Loucy (cell line): ENCODE results near the gene USHBP1.
"Not testable (repeated sequence)": the region's sequence is repeated elsewhere in the genome, so short reads cannot be mapped to it uniquely, and the experiment has no call there.

Experiments used
- H2AFZ ChIP-seq: fragments of 200-600 bp; sonication (generic); 2 replicates; pipeline ENCODE4 v1.6.0; 2016; ENCODE audit warnings: antibody characterized with exemption, mild to moderate bottlenecking, low read length, moderate library complexity
- H3F3A ChIP-seq: fragments of 200-600 bp; 2 replicates; pipeline ENCODE4 v1.6.0; 2016; ENCODE audit warnings: antibody characterized with exemption, low read depth, mild to moderate bottlenecking
- H3K27me3 ChIP-seq: fragments of 200-600 bp; sonication (generic); 2 replicates; pipeline ENCODE4 v1.6.1; 2014; ENCODE audit warnings: low read length, mild to moderate bottlenecking; ENCODE audit not compliant: insufficient read depth, poor library complexity, severe bottlenecking
- H3K36me3 ChIP-seq: fragments of 200-600 bp; sonication (generic); 2 replicates; pipeline ENCODE4 v1.6.1; 2016; ENCODE audit warnings: low read length; ENCODE audit not compliant: insufficient read depth
- H3K4me1 ChIP-seq: fragments of 200-600 bp; sonication (generic); 2 replicates; pipeline ENCODE4 v1.5.1; 2014; ENCODE audit warnings: low read length, mild to moderate bottlenecking; ENCODE audit not compliant: insufficient read depth, poor library complexity, severe bottlenecking
- H3K4me2 ChIP-seq: fragments of 200-600 bp; sonication (generic); 2 replicates; pipeline ENCODE4 v1.6.0; 2014; ENCODE audit warnings: antibody characterized with exemption, low read length, low read depth, mild to moderate bottlenecking; ENCODE audit not compliant: poor library complexity, severe bottlenecking
- H3K4me3 ChIP-seq: fragments of 200-600 bp; sonication (generic); 2 replicates; pipeline ENCODE4 v1.5.1; 2014; ENCODE audit warnings: low read length, mild to moderate bottlenecking, mixed read lengths; ENCODE audit not compliant: poor library complexity, severe bottlenecking
- H3K79me2 ChIP-seq: fragments of 200-600 bp; sonication (generic); 2 replicates; pipeline ENCODE4 v1.6.1; 2014; ENCODE audit warnings: low read length; ENCODE audit not compliant: insufficient read depth
- H3K9ac ChIP-seq: fragments of 200-600 bp; sonication (generic); 2 replicates; pipeline ENCODE4 v1.6.0; 2014; ENCODE audit warnings: mild to moderate bottlenecking, low read depth, low read length, moderate library complexity; ENCODE audit not compliant: poor library complexity, severe bottlenecking
- H3K9me2 ChIP-seq: fragments of 200-600 bp; sonication (generic); replicated peaks from 2 replicates; pipeline ENCODE4 v1.6.1; 2016; ENCODE audit warnings: low read depth, low read length, mixed read lengths
- H3K9me3 ChIP-seq: fragments of 200-600 bp; sonication (generic); 2 replicates; pipeline ENCODE4 v1.6.1; 2014; ENCODE audit warnings: mild to moderate bottlenecking, antibody characterized with exemption, low read length, low read depth; ENCODE audit not compliant: insufficient read depth
- H4K20me1 ChIP-seq: fragments of 200-600 bp; sonication (generic); 2 replicates; pipeline ENCODE4 v1.6.0; 2014; ENCODE audit warnings: antibody characterized with exemption, low read length, mild to moderate bottlenecking; ENCODE audit not compliant: insufficient read depth, poor library complexity, severe bottlenecking
- CTCF ChIP-seq: fragments of 200-600 bp; sonication (generic); conservative IDR thresholded peaks from 2 replicates; pipeline ENCODE4 v1.5.1; 2014; ENCODE audit warnings: mild to moderate bottlenecking, antibody characterized with exemption, low read length
- EZH2phosphoT487 ChIP-seq: fragments of 200-600 bp; IDR thresholded peaks from 2 replicates; pipeline ENCODE4 v1.6.1; 2018; ENCODE audit warnings: antibody characterized with exemption, mild to moderate bottlenecking, moderate library complexity, borderline replicate concordance

The USHBP1 gene

DNA sequence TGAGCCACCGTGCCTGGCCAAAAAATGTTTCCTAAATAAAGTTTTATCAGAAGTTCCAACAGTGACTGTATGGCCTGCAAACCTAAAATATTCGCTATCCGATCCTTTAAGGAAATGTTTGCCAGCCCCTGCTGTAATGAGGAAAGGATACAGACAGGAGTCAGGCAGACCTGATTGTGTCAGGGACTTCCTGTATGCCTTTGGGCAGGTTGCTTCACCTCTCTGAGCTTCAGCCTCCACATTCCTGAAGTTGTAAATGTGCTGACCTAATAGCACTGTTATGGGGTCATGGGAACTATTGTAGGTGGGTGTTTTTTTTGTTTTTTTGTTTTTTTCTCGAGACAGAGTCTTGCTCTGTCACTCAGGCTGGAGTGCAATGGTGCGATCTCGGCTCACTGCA lies 32.4 kb upstream of the USHBP1 start:
- Histone ChIP-seq H3K4me2 (no peak overlapping the region), H3K27me3 (no peaks in the 10 kb centered on the region), H3K9me3 (0 out of 2 replicates have a peak, but pooled peaks cover 2% of the 10 kb centered on the region), H3K4me3 (no peak overlapping the region), H3K79me2 (peaks cover 12% of the 10 kb centered on the region; the same call in 1 of the 2 replicates), H4K20me1 (no peaks in the 10 kb centered on the region), H3K4me1 (peaks cover 1% of the 10 kb centered on the region), H3K36me3 (no peaks in the 10 kb centered on the region), H3K9ac (no peak overlapping the region), H2AFZ (no peak overlapping the region), H3K9me2 (no peaks in the 10 kb centered on the region), H3F3A (no peaks in the 10 kb centered on the region)
- TF ChIP-seq CTCF = no peak
- no peak for TF ChIP-seq EZH2phosphoT487

DNA sequence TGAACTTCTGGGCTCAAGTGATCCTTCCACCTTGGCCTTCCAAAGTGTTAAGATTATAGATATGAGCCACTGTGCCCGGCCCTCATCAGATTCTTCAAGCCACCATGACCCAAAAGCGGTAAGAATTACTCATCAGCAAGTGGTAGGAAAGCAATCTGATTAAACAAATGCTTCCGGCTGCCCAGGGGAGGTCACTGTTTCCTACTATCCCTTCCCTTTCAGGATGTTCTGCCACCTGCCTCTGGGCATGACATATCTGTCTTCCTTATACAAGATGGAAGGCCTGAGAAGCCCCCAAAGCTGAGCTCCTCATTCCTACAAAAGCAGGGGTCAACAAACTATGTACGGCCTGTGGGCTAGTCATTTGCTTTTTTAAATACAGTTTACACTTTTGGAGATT lies 31.7 kb upstream of the USHBP1 start:
- H3K4me2 ChIP-seq = no peak overlapping the region
- H3K4me1 ChIP-seq = no peaks in the 10 kb centered on the region
- H3F3A ChIP-seq = no peaks in the 10 kb centered on the region
- no peaks in the 10 kb centered on the region for H3K9me2 ChIP-seq
- H3K27me3 ChIP-seq = no peaks in the 10 kb centered on the region
- H4K20me1 ChIP-seq = no peaks in the 10 kb centered on the region
- H3K9ac ChIP-seq = no peak overlapping the region
- H3K36me3 ChIP-seq = no peaks in the 10 kb centered on the region
- H2AFZ ChIP-seq = no peak overlapping the region
- H3K9me3 ChIP-seq = 0 out of 2 replicates have a peak, but pooled peaks cover 2% of the 10 kb centered on the region
- peaks cover 6% of the 10 kb centered on the region; the same call in 1 of the 2 replicates for H3K79me2 ChIP-seq
- TF ChIP-seq EZH2phosphoT487 (no peak), CTCF (no peak)
- no peak overlapping the region for H3K4me3 ChIP-seq

DNA sequence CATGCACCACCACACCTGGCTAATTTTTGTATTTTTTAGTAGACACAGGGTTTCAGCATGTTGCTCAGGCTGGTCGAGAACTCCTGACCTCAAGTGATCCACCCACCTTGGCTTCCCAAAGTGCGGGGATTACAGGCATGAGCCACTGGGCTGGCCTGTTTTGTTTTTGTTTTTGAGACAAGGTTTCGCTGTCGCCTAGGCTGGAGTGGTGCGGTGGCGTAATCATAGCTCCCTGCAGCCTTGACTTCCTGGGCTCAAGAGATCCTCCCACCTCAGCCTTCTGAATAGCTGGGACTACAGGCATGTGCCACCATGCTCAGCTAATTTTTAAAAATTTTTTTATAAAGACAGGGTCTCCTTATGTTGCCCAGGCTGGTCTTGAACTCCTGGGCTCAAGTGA lies 31.0 kb upstream of the USHBP1 start:
- not testable (repeated sequence) for H3F3A ChIP-seq, H3K9me3 ChIP-seq, H3K4me2 ChIP-seq, H3K27me3 ChIP-seq, H3K4me3 ChIP-seq, H4K20me1 ChIP-seq, H3K4me1 ChIP-seq, H3K36me3 ChIP-seq, H3K9me2 ChIP-seq, H3K9ac ChIP-seq, H2AFZ ChIP-seq, H3K79me2 ChIP-seq

DNA sequence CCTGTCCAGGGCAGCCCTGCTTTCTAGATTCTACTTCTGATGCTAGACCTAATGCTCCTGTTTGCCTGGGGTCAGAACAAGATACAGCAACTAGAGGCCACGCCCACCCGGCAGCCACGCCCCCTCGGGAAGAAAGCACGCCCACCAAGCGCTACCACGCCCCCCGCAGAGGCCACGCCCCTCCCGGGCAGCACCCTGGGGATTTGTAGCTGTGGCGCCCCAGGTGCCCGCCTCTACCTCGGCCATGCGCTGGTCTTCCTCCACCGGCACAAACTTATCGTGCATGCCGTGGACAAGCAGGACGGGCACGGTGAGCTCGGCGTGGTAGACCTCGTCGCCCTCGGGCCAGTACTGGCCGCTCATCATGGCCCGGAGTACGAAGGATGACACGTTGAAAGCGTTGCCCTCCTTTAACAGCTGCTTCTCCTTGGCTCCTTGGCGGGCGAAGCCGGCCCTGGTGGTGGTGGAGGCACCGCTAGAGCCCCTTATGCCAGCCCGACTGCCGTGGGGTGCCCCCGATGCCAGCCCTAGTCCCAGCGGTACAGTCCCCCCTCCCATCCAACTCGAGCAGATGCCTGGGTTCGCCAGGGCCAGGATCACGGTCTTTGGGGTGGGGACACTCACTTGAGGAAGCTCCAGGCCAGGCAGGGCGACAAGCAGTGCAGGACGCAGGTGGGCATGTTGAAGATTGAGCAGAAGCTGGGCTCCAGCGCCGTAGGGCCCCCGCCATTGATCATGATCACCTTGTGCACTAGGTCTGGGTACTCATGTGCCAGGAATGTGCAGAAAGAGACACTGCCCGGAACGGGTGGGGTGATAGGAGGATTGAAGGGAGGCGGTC lies 29.7 kb upstream of the USHBP1 start:
- no peak overlapping the region for H3K4me2 ChIP-seq
- no peak overlapping the region for H2AFZ ChIP-seq
- no peaks in the 10 kb centered on the region for H3F3A ChIP-seq
- no peak overlapping the region for H3K4me3 ChIP-seq
- TF ChIP-seq EZH2phosphoT487 (no peak), CTCF (no peak)
- no peaks in the 10 kb centered on the region for H4K20me1 ChIP-seq
- no peak overlapping the region for H3K9ac ChIP-seq
- no peaks in the 10 kb centered on the region for H3K79me2 ChIP-seq
- no peaks in the 10 kb centered on the region for H3K4me1 ChIP-seq
- no peaks in the 10 kb centered on the region for H3K27me3 ChIP-seq
- H3K9me2 ChIP-seq = no peaks in the 10 kb centered on the region
- H3K9me3 ChIP-seq = 0 out of 2 replicates have a peak, but pooled peaks cover 2% of the 10 kb centered on the region
- H3K36me3 ChIP-seq = no peaks in the 10 kb centered on the region
